Measurements from ENCODE around the gene IGLON5. TPM values are rescaled to one million over a fixed set of nuclear protein-coding genes. Genes with fewer than 3 reads are reported as not detected.
A peak's percentile ranks its signal among the peaks of the same experiment; 100 is the strongest.

Gene IGLON5
- total RNA-seq, 2 experiments from 2014 or later, result 0.07 to 0.24 TPM

- Mint-ChIP-seq H3K36me3 (no peaks in the 10 kb centered on the region), H3K4me1 (ENCODE audit: low read depth) (no peaks in the 10 kb centered on the region), H3K27me3 (peaks cover 31% of the 10 kb centered on the region), H3K9me3 (no peaks in the 10 kb centered on the region), H3K27ac (no peak overlapping the region), H3K4me3 (no peak overlapping the region)
- DNase-seq, result no peak
- CTCF ChIA-PET, result no interaction called here
- POLR2A ChIA-PET, result interaction anchor here (0.6 kb wide), 1 partner anchor 386 kb away, joined by 3 read pairs; no protein-coding TSS in a partner anchor
- intact Hi-C loops (cut with micrococcal nuclease), result no loop called here
Measured at GRCh38 chr19:51319649-51320279, 8.3 kb downstream of the IGLON5 start.

GRCh38 chr19:51320280-51320657 is 8.8 kb downstream of the IGLON5 start:
- H3K4me3 Mint-ChIP-seq, result no peak overlapping the region
- no peaks in the 10 kb centered on the region for H3K9me3 Mint-ChIP-seq
- intact Hi-C loops (cut with micrococcal nuclease), result no loop called here
- peaks cover 30% of the 10 kb centered on the region for H3K27me3 Mint-ChIP-seq
- H3K36me3 Mint-ChIP-seq, result no peaks in the 10 kb centered on the region
- POLR2A ChIA-PET, result interaction anchor here (0.6 kb wide), 1 partner anchor 386 kb away, joined by 3 read pairs; no protein-coding TSS in a partner anchor
- no peak overlapping the region for H3K27ac Mint-ChIP-seq
- no peak for DNase-seq
- no peaks in the 10 kb centered on the region for H3K4me1 Mint-ChIP-seq (ENCODE audit: low read depth)
- CTCF ChIA-PET, result no interaction called here

DNA sequence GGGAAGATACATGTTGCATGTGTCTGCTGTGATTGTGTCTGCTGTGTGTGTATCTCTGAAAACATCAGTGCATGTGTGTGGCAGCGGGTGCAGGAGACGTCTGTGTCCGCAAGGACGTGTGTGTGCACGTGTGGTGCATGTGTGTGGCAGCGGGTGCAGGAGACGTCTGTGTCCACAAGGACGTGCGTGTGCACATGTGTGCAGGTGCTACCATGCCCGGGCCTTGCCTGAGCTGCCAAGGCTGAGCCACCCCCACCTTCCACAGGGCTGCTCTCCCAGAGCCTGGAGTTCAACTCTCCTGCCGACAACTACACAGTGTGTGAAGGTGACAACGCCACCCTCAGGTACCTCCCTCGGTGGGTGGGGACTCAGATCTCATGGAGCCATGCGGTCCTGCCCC is 10.4 kb downstream of the IGLON5 start:
- DNase-seq, result no peak
- no peak overlapping the region for H3K27ac Mint-ChIP-seq
- no peak overlapping the region for H3K4me3 Mint-ChIP-seq
- intact Hi-C loops (cut with micrococcal nuclease), result no loop called here
- peaks cover 2% of the 10 kb centered on the region for H3K4me1 Mint-ChIP-seq (ENCODE audit: low read depth)
- peaks cover 42% of the 10 kb centered on the region for H3K27me3 Mint-ChIP-seq
- CTCF ChIA-PET, result no interaction called here
- no peaks in the 10 kb centered on the region for H3K36me3 Mint-ChIP-seq
- POLR2A ChIA-PET, result no interaction called here
- no peaks in the 10 kb centered on the region for H3K9me3 Mint-ChIP-seq

DNA sequence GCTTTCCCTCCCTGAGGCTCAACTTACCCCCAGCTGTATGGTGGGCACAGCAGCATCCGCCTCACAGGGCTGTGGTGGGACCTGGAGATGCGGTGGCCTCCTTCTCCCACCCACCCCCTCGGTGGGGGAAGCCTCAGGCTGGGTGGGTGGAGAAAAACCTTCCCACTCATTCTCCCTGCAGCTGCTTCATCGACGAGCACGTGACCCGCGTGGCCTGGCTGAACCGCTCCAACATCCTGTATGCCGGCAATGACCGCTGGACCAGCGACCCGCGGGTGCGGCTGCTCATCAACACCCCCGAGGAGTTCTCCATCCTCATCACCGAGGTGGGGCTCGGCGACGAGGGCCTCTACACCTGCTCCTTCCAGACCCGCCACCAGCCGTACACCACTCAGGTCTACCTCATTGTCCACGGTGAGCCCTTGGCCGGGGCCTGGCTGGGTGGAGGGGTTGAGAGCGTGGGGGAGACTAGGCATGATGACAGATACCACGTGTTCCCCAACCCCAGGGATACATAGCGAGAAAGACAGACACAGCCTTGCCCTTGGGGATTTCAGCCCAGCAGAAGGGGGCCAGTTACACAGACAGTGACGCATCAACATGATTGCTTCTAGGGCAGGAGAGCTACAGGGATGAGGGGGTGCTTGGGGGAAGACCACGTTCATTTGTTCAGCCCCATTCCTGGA is 12.2 kb downstream of the IGLON5 start:
- Mint-ChIP-seq H3K36me3 (no peaks in the 10 kb centered on the region), H3K4me1 (ENCODE audit: low read depth) (peaks cover 7% of the 10 kb centered on the region), H3K27ac (no peak overlapping the region), H3K9me3 (no peaks in the 10 kb centered on the region), H3K4me3 (no peak overlapping the region), H3K27me3 (peaks cover 45% of the 10 kb centered on the region)
- ChIA-PET POLR2A (no interaction called here), CTCF (no interaction called here)
- intact Hi-C loops (cut with micrococcal nuclease), result no loop called here
- DNase-seq, result no peak

GRCh38 chr19:51324167-51324481 is 12.7 kb downstream of the IGLON5 start:
- Mint-ChIP-seq H3K4me3 (no peak overlapping the region), H3K4me1 (ENCODE audit: low read depth) (peaks cover 7% of the 10 kb centered on the region), H3K27me3 (peaks cover 45% of the 10 kb centered on the region), H3K9me3 (no peaks in the 10 kb centered on the region), H3K27ac (no peak overlapping the region), H3K36me3 (no peaks in the 10 kb centered on the region)
- intact Hi-C loops (cut with micrococcal nuclease), result no loop called here
- no peak for DNase-seq
- POLR2A ChIA-PET, result no interaction called here
- CTCF ChIA-PET, result no interaction called here

DNA sequence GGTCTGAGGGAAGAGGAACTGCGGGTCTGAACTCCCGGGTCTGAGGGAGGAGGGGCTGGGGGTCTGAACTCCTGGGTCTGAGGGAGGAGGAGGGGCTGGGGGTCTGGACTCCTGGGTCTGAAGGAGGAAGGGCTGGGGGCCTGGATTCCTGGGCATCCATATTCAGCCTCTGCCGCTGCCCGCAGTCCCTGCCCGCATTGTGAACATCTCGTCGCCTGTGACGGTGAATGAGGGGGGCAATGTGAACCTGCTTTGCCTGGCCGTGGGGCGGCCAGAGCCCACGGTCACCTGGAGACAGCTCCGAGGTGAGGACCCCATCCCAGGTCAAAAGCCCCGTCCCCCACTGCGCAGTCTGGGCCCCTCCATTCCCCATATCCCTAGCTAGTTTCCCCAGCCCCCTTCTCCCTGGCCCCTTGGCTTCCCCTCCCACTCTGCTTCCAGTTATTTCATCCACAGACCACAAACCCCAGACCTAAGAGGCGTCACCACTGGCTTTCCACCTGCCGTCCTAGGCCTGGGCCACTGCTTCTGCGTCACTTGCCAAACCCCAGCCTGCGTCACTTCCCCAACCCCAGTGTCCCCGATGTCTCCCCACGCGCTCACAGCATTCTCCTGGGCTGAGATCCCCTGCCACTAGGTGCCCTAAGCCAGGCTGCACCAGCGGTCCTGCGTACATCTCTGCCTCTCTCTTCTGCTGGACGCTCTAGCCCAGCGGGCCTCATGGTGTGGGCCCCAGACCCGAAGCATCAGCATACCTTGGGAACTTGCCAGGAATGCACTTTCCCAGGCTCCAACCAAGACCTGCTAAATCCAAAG is 13.9 kb downstream of the IGLON5 start:
- H3K36me3 Mint-ChIP-seq, result no peaks in the 10 kb centered on the region
- CTCF ChIA-PET, result no interaction called here
- no peaks in the 10 kb centered on the region for H3K9me3 Mint-ChIP-seq
- H3K4me3 Mint-ChIP-seq, result no peak overlapping the region
- no peak overlapping the region for H3K27ac Mint-ChIP-seq
- H3K4me1 Mint-ChIP-seq (ENCODE audit: low read depth), result peaks cover 7% of the 10 kb centered on the region
- intact Hi-C loops (cut with micrococcal nuclease), result no loop called here
- peaks cover 51% of the 10 kb centered on the region for H3K27me3 Mint-ChIP-seq
- POLR2A ChIA-PET, result no interaction called here
- DNase-seq, result peak; percentile 39

DNA sequence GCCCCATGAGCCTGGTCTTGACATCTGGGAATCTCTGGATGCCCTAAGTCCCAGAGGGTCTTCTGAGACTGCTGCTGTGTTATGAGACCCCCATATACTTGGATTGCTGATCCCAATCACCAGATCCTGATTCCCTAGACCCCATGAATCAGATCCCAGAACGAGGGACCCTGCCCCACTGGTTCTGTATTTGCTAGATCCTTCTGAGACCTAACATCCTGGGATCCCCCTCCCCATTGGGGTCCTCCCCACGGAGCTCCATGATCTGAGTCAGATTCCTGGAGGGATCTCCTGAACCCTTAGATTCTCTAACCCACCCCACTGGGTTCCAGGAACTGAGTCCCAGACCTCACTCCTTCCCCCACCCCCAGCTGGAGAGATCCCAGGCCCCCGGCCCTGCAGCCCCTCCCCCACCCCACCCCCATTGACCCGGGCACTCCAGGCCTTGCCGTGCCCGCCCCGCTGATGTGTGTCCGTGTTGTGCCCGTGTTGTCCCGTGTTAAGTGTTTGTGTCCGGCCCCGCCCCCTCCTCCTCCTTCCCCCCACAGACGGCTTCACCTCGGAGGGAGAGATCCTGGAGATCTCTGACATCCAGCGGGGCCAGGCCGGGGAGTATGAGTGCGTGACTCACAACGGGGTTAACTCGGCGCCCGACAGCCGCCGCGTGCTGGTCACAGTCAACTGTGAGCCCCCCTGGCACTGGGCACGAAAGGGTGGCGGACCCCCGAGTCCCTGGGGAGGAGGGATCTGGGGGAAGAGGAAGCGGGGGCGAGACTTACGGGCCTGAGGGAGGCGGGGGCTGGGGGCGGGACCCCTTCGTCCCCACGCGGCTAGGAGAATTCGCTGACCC is 15.0 kb downstream of the IGLON5 start:
- CTCF ChIA-PET, result no interaction called here
- Mint-ChIP-seq H3K4me3 (no peak overlapping the region), H3K4me1 (ENCODE audit: low read depth) (peaks cover 7% of the 10 kb centered on the region), H3K36me3 (peaks cover 2% of the 10 kb centered on the region), H3K9me3 (no peaks in the 10 kb centered on the region), H3K27ac (no peak overlapping the region), H3K27me3 (peaks cover 49% of the 10 kb centered on the region)
- intact Hi-C loops (cut with micrococcal nuclease), result loop anchor here (2.0 kb wide), 1 partner anchor 14 kb away; no protein-coding TSS in a partner anchor
- POLR2A ChIA-PET, result no interaction called here
- DNase-seq, result no peak

DNA sequence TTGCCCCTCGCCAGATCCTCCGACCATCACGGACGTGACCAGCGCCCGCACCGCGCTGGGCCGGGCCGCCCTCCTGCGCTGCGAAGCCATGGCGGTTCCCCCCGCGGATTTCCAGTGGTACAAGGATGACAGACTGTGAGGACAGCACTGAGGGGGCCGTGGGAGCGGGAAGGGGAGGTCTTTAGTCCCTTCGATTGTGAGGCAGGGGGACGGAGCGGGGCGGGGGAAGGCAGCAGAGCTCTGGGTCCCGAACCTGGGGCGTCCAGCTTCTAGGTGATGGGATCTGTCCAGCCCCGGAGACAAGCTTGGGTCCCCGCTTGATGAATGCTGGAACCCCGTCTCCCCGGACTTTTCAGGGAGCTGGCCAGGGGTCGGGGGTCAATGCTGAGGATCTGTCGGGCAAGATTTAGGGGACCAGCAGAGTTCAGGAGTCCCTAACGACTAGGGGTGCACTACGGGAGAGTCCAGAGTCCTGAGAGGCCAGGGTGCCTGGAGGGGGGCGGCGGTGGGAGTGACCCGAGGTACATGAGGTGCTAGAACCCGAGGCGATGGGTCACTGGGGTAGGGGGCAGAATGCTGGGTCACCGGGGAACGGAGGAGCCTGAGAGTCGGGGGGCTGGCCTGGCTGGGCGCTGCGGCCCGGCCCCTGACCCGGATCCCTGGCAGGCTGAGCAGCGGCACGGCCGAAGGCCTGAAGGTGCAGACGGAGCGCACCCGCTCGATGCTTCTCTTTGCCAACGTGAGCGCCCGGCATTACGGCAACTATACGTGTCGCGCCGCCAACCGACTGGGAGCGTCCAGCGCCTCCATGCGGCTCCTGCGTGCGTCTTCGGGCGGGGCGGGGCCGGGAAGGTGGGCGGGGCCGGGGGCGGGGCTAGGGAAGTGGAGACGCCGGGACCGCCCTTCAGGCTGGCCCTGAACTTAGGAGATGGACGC is 15.9 kb downstream of the IGLON5 start:
- Mint-ChIP-seq H3K27ac (no peak overlapping the region), H3K4me3 (peak overlapping the region; percentile 14), H3K4me1 (ENCODE audit: low read depth) (peaks cover 7% of the 10 kb centered on the region), H3K9me3 (no peaks in the 10 kb centered on the region), H3K27me3 (peaks cover 52% of the 10 kb centered on the region), H3K36me3 (peaks cover 2% of the 10 kb centered on the region)
- POLR2A ChIA-PET, result interaction anchor here (1.1 kb wide), 1 partner anchor 12 kb away, joined by 3 read pairs; no protein-coding TSS in a partner anchor
- DNase-seq, result peak; percentile 78
- intact Hi-C loops (cut with micrococcal nuclease), result loop anchor here (2.0 kb wide), 1 partner anchor 15 kb away; no protein-coding TSS in a partner anchor
- CTCF ChIA-PET, result interaction anchor here (0.9 kb wide), 1 partner anchor 14 kb away, joined by 3 read pairs; the partner anchor contains the start of gene VSIG10L

DNA sequence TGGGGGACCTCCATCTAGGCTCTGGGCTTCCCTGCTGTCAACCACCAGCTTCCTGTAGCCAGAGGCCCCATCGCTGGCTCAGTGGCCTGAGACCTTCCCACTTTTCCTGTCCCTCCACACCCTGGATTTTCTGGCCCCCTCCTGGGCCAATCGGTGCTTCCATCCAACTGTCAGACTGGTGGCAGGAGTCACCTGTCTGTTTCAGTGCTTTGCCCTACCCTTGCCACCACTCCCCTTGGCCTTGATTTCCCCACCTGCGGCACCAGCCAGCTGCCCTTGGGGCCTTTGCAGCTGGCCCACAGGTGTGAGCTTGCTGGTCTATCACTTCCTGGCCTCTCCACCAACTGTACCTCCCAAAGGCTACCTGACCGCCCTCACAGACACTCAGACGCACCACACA is 18.0 kb downstream of the IGLON5 start:
- no peaks in the 10 kb centered on the region for H3K9me3 Mint-ChIP-seq
- H3K27ac Mint-ChIP-seq, result no peak overlapping the region
- H3K4me3 Mint-ChIP-seq, result no peak overlapping the region
- peaks cover 42% of the 10 kb centered on the region for H3K27me3 Mint-ChIP-seq
- POLR2A ChIA-PET, result no interaction called here
- intact Hi-C loops (cut with micrococcal nuclease), result no loop called here
- DNase-seq, result no peak
- peaks cover 2% of the 10 kb centered on the region for H3K36me3 Mint-ChIP-seq
- CTCF ChIA-PET, result no interaction called here
- H3K4me1 Mint-ChIP-seq (ENCODE audit: low read depth), result peaks cover 7% of the 10 kb centered on the region

DNA sequence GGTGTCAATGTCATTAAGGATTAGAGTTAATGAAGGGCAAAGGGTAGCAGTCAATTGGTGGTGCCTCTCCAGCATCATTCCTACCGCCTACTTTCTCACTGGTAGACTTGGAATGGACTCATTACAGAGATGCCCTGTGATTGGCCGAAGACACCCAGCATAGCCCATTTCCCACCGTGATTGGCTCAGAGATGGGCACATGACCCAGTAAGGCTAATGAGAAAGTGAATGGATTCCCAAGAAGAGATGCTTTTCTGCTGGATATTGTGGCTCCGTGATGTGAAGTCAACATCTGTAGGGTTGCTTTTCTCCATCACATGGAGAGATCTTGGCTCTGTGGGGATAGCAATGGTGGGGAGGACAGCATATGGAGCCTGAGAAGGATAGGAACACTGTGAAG is 18.9 kb downstream of the IGLON5 start:
- Mint-ChIP-seq H3K27ac (no peak overlapping the region), H3K4me3 (no peak overlapping the region), H3K36me3 (peaks cover 2% of the 10 kb centered on the region), H3K9me3 (no peaks in the 10 kb centered on the region), H3K4me1 (ENCODE audit: low read depth) (peaks cover 7% of the 10 kb centered on the region), H3K27me3 (peaks cover 38% of the 10 kb centered on the region)
- ChIA-PET CTCF (no interaction called here), POLR2A (no interaction called here)
- intact Hi-C loops (cut with micrococcal nuclease), result no loop called here
- no peak for DNase-seq

DNA sequence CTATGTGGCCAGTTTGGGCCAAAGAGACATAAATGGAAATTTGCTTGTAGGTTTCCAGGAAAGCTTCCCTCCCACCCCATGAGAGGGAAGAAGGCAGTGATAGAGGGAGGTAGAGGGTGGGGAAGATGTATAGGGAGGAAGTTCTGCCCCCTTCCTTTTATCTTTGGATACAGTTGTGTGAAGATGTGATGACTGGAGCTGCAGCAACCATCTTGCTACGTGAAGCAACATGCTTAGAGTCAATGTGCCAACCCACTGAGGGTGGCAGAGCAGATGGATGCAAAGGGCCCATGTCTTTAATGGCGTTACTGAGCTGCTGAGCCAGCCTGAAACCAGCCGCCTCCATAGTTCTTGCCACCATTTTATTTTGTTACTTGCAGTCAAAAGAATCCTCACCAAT is 19.7 kb downstream of the IGLON5 start:
- DNase-seq, result no peak
- ChIA-PET POLR2A (no interaction called here), CTCF (no interaction called here)
- H3K27me3 Mint-ChIP-seq, result peaks cover 29% of the 10 kb centered on the region
- intact Hi-C loops (cut with micrococcal nuclease), result no loop called here
- no peak overlapping the region for H3K27ac Mint-ChIP-seq
- H3K36me3 Mint-ChIP-seq, result peaks cover 2% of the 10 kb centered on the region
- no peaks in the 10 kb centered on the region for H3K9me3 Mint-ChIP-seq
- H3K4me1 Mint-ChIP-seq (ENCODE audit: low read depth), result peaks cover 5% of the 10 kb centered on the region
- no peak overlapping the region for H3K4me3 Mint-ChIP-seq

Data from activated CD4-positive, alpha-beta memory T cell treated with anti-CD3 and anti-CD28 coated beads for 36 hours (primary cell).